Hepatocyte (in vitro differentiated cells): ENCODE results near the gene MYO1B. TPM values are rescaled to one million over a fixed set of nuclear protein-coding genes. Genes with fewer than 3 reads are reported as not detected.

Experiments used
- DNase-seq: peaks from one replicate; pipeline ENCODE4 v3.0.0-alpha.2; 2016; ENCODE audit warnings: low spot score
- H2AFZ ChIP-seq: fragments of 200-600 bp; sonication (generic); 2 replicates; pipeline ENCODE4 v1.6.0; 2016; ENCODE audit warnings: antibody characterized with exemption, mild to moderate bottlenecking
- H3K27ac ChIP-seq: fragments of 200-600 bp; sonication (generic); 2 replicates; pipeline ENCODE4 v1.5.1; 2016; ENCODE audit warnings: mild to moderate bottlenecking
- H3K27me3 ChIP-seq: fragments of 200-600 bp; sonication (generic); 2 replicates; pipeline ENCODE4 v1.6.1; 2016
- H3K36me3 ChIP-seq: fragments of 200-600 bp; sonication (generic); replicated peaks from 2 replicates; pipeline ENCODE4 v1.5.1; 2016; ENCODE audit warnings: low read depth; ENCODE audit not compliant: insufficient read depth
- H3K4me1 ChIP-seq: fragments of 200-600 bp; sonication (generic); 2 replicates; pipeline ENCODE4 v1.5.1; 2016; ENCODE audit warnings: mild to moderate bottlenecking, moderate library complexity; ENCODE audit not compliant: insufficient read depth
- H3K4me2 ChIP-seq: fragments of 200-600 bp; sonication (generic); 2 replicates; pipeline ENCODE4 v1.6.0; 2016
- H3K4me3 ChIP-seq: fragments of 200-600 bp; sonication (generic); 2 replicates; pipeline ENCODE4 v1.5.1; 2016; ENCODE audit warnings: mild to moderate bottlenecking
- H3K79me2 ChIP-seq: fragments of 200-600 bp; sonication (generic); 2 replicates; pipeline ENCODE4 v1.6.0; 2017; ENCODE audit warnings: mild to moderate bottlenecking
- H3K9me2 ChIP-seq: fragments of 200-600 bp; sonication (generic); replicated peaks from 2 replicates; pipeline ENCODE4 v1.6.0; 2017; ENCODE audit warnings: mild to moderate bottlenecking; ENCODE audit not compliant: insufficient read depth
- H3K9me3 ChIP-seq: fragments of 200-600 bp; sonication (generic); 2 replicates; pipeline ENCODE4 v1.5.1; 2016; ENCODE audit warnings: low read depth, mild to moderate bottlenecking
- H4K20me1 ChIP-seq: fragments of 200-600 bp; sonication (generic); 2 replicates; pipeline ENCODE4 v1.6.0; 2016; ENCODE audit warnings: mild to moderate bottlenecking; ENCODE audit not compliant: insufficient read depth, poor library complexity, severe bottlenecking
- CTCF ChIP-seq: fragments of 200-600 bp; sonication (generic); IDR thresholded peaks from 2 replicates; pipeline ENCODE4 v1.5.1; 2016; ENCODE audit warnings: antibody characterized with exemption, mild to moderate bottlenecking; ENCODE audit not compliant: poor library complexity
- EZH2 ChIP-seq: fragments of 200-600 bp; sonication (generic); IDR thresholded peaks from 2 replicates; pipeline ENCODE4 v1.6.1; 2016; ENCODE audit warnings: antibody characterized with exemption, mild to moderate bottlenecking, borderline replicate concordance
- EZH2phosphoT487 ChIP-seq: fragments of 200-600 bp; sonication (generic); IDR thresholded peaks from one replicate; pipeline ENCODE4 v1.6.1; 2018; ENCODE audit warnings: antibody characterized with exemption, mild to moderate bottlenecking, low read depth, moderate library complexity; ENCODE audit not compliant: unreplicated experiment, severe bottlenecking
- WGBS: methylation state at CpG from one replicate; pipeline ENCODE4 v1.1.6; 2016; ENCODE audit warnings: low lambda C conversion rate; ENCODE audit errors: missing lambda C conversion rate; 5-methylcytosine and 5-hydroxymethylcytosine counted together
- polyA plus RNA-seq: library from polyadenylated mRNA; unstranded; fragments of >200 nt; fragmentation: Nextera tagmentation; extraction: Ambion mirVana; gene quantifications from 2 replicates; pipeline ENCODE4 v1.2.1, GENCODE V29; 2016
- total RNA-seq: library from RNA; depleted of rRNA; stranded (reverse); fragments of >200 nt; gene quantifications from 2 replicates; pipeline ENCODE4 v1.2.3, GENCODE V29; 2014

The MYO1B gene
- total and polyA plus RNA-seq, 2 experiments from 2014 or later = 43.4 to 91.6 TPM

DNA sequence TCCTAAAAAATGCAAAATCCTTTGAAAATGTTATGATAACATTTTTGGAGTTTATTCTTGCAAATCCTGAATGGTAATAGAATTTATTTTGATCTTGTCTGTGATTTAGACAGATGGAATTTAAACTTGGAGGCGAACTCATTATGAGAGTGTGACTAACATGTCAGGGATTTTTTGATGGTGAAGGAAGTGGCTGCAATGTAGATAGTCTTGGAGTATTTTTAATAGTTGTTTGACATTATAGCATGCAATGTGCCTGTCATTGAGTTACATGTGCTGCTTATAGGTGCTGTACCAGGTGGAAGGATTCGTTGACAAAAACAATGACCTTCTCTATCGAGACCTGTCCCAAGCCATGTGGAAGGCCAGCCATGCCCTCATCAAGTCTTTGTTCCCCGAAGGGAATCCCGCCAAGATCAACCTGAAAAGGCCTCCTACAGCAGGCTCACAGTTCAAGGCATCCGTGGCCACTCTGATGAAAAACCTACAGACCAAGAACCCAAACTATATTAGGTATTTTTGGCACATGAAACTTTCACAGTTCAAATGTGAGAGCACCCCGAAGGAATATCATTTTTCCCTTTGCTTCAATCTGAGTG, 141.8 kb downstream of the MYO1B start:
- Histone ChIP-seq H3K9me2 (no peaks in the 10 kb centered on the region), H3K4me3 (no peak overlapping the region), H3K27me3 (no peaks in the 10 kb centered on the region), H2AFZ (no peak overlapping the region), H4K20me1 (no peaks in the 10 kb centered on the region), H3K4me1 (peaks cover 5% of the 10 kb centered on the region), H3K9me3 (no peaks in the 10 kb centered on the region), H3K79me2 (no peaks in the 10 kb centered on the region), H3K4me2 (no peak overlapping the region), H3K36me3 (peaks cover 7% of the 10 kb centered on the region), H3K27ac (no peak overlapping the region)
- 95% methylated on average over 7 of the region's 7 CpGs for WGBS
- TF ChIP-seq EZH2 (no peak), CTCF (no peak), EZH2phosphoT487 (no peak)
- no peak for DNase-seq

GRCh38 chr2:191389288-191389687, 144.1 kb downstream of the MYO1B start:
- WGBS = 92% methylated on average over 5 of the region's 5 CpGs
- no peak overlapping the region for H3K4me3 ChIP-seq
- no peak overlapping the region for H3K4me2 ChIP-seq
- H3K27ac ChIP-seq = no peak overlapping the region
- H3K4me1 ChIP-seq = no peaks in the 10 kb centered on the region
- H3K27me3 ChIP-seq = no peaks in the 10 kb centered on the region
- H2AFZ ChIP-seq = no peak overlapping the region
- no peaks in the 10 kb centered on the region for H3K9me3 ChIP-seq
- H3K36me3 ChIP-seq = peaks cover 7% of the 10 kb centered on the region
- TF ChIP-seq EZH2phosphoT487 (no peak), CTCF (no peak), EZH2 (no peak)
- no peaks in the 10 kb centered on the region for H3K9me2 ChIP-seq
- H3K79me2 ChIP-seq = no peaks in the 10 kb centered on the region
- no peak for DNase-seq
- no peaks in the 10 kb centered on the region for H4K20me1 ChIP-seq

- Histone ChIP-seq H3K9me2 (no peaks in the 10 kb centered on the region), H3K4me3 (no peak overlapping the region), H3K9me3 (no peaks in the 10 kb centered on the region), H3K27me3 (no peaks in the 10 kb centered on the region), H3K4me2 (no peak overlapping the region), H2AFZ (no peak overlapping the region), H4K20me1 (no peaks in the 10 kb centered on the region), H3K36me3 (peaks cover 4% of the 10 kb centered on the region), H3K4me1 (no peaks in the 10 kb centered on the region), H3K27ac (no peak overlapping the region), H3K79me2 (no peaks in the 10 kb centered on the region)
- no peak for DNase-seq
- WGBS = 98% methylated on average over 3 of the region's 3 CpGs
- no peak for TF ChIP-seq EZH2
- TF ChIP-seq CTCF = no peak
- no peak for TF ChIP-seq EZH2phosphoT487
Observed at GRCh38 chr2:191391171-191391570, 146.0 kb downstream of the MYO1B start.
